Activated CD4-positive, alpha-beta memory T cell treated with anti-CD3 and anti-CD28 coated beads, Interleukin-2, amount 10 ng/mL, durations not matched to agents 7 days and 5 days (primary cell): ENCODE measurements around the gene TMEM101. TPM values are rescaled to one million over a fixed set of nuclear protein-coding genes. Genes with fewer than 3 reads are reported as not detected.

Experiments
- CTCF ChIA-PET: fragments of 350-600 bp; sonication (Branson Sonifier 250); formaldehyde crosslinking; loops from one replicate; lab custom pipeline; 2021; ENCODE audit warnings: antibody characterized with exemption, inconsistent platforms; lab: Charles Lee
- POLR2A ChIA-PET: fragments of 350-600 bp; sonication (Branson Sonifier 250); formaldehyde crosslinking; loops from one replicate; lab custom pipeline; 2021; ENCODE audit warnings: antibody characterized with exemption; lab: Charles Lee
- DNase-seq: peaks from one replicate; pipeline ENCODE4 v3.0.0-alpha.2; 2020
- H3K27ac Mint-ChIP-seq: one replicate; pipeline ENCODE4 v1.8.0; 2021; ENCODE audit warnings: mild to moderate bottlenecking, mixed read lengths
- H3K27me3 Mint-ChIP-seq: one replicate; pipeline ENCODE4 v1.8.0; 2021; ENCODE audit warnings: mixed read lengths
- H3K36me3 Mint-ChIP-seq: one replicate; pipeline ENCODE4 v1.8.0; 2021; ENCODE audit warnings: low read depth, mixed read lengths
- H3K4me1 Mint-ChIP-seq: one replicate; pipeline ENCODE4 v1.8.0; 2021; ENCODE audit warnings: mixed read lengths
- H3K4me3 Mint-ChIP-seq: one replicate; pipeline ENCODE4 v1.8.0; 2021; ENCODE audit warnings: mild to moderate bottlenecking, mixed read lengths
- H3K9me3 Mint-ChIP-seq: one replicate; pipeline ENCODE4 v1.8.0; 2021; ENCODE audit warnings: mixed read lengths
- total RNA-seq, 2 experiments: library from RNA; stranded (reverse); gene quantifications; one replicate each; pipeline ENCODE4 v1.2.3, GENCODE V29; 2021

The TMEM101 gene
- total RNA-seq, 2 experiments from 2014 or later: 32.2 to 35.5 TPM

GRCh38 chr17:43992641-43993040 lies 22.1 kb downstream of the TMEM101 start:
- no peaks in the 10 kb centered on the region for H3K4me1 Mint-ChIP-seq
- no peak for DNase-seq
- POLR2A ChIA-PET: no interaction called here

GRCh38 chr17:43988301-43988700 lies 26.5 kb downstream of the TMEM101 start:
- peaks cover 39% of the 10 kb centered on the region for H3K27me3 Mint-ChIP-seq
- ChIA-PET POLR2A (no interaction called here), CTCF (interaction anchor here (0.8 to 1.7 kb wide), 3 partner anchors 42 to 78 kb away, joined by 3 read pairs; no protein-coding TSS in a partner anchor)
- H3K4me1 Mint-ChIP-seq: peaks cover 16% of the 10 kb centered on the region
- no peaks in the 10 kb centered on the region for H3K9me3 Mint-ChIP-seq
- DNase-seq: no peak
- H3K27ac Mint-ChIP-seq: no peak overlapping the region
- no peaks in the 10 kb centered on the region for H3K36me3 Mint-ChIP-seq
- H3K4me3 Mint-ChIP-seq: no peak overlapping the region

More at GRCh38 chr17:43992641-43993040, 22.1 kb downstream of the TMEM101 start:
- H3K36me3 Mint-ChIP-seq: no peaks in the 10 kb centered on the region
- peaks cover 19% of the 10 kb centered on the region for H3K27me3 Mint-ChIP-seq
- no peak overlapping the region for H3K4me3 Mint-ChIP-seq
- H3K9me3 Mint-ChIP-seq: no peaks in the 10 kb centered on the region
- no peak overlapping the region for H3K27ac Mint-ChIP-seq
- CTCF ChIA-PET: interaction anchor here (1.0 to 1.8 kb wide), 2 partner anchors 46 to 49 kb away, joined by 4 to 14 read pairs; no protein-coding TSS in a partner anchor

- H3K9me3 Mint-ChIP-seq: no peaks in the 10 kb centered on the region
- H3K27ac Mint-ChIP-seq: no peak overlapping the region
- ChIA-PET CTCF (interaction anchor here (0.8 to 1.7 kb wide), 4 partner anchors 41 to 77 kb away, joined by 3 to 4 read pairs (median 3); no protein-coding TSS in a partner anchor), POLR2A (no interaction called here)
- no peaks in the 10 kb centered on the region for H3K36me3 Mint-ChIP-seq
- peaks cover 19% of the 10 kb centered on the region for H3K4me1 Mint-ChIP-seq
- no peak for DNase-seq
- no peak overlapping the region for H3K4me3 Mint-ChIP-seq
- peaks cover 47% of the 10 kb centered on the region for H3K27me3 Mint-ChIP-seq
These were observed 27.4 kb downstream of the TMEM101 start for GRCh38 chr17:43987131-43988021.

GRCh38 chr17:43986225-43986981 lies 28.4 kb downstream of the TMEM101 start:
- H3K27me3 Mint-ChIP-seq: peaks cover 56% of the 10 kb centered on the region
- peak; percentile 19 for DNase-seq
- H3K9me3 Mint-ChIP-seq: no peaks in the 10 kb centered on the region
- ChIA-PET CTCF (interaction anchor here (1.1 to 1.7 kb wide), 3 partner anchors 42 to 58 kb away, joined by 3 to 4 read pairs (median 3); no protein-coding TSS in a partner anchor), POLR2A (no interaction called here)
- no peaks in the 10 kb centered on the region for H3K36me3 Mint-ChIP-seq
- no peak overlapping the region for H3K27ac Mint-ChIP-seq
- H3K4me3 Mint-ChIP-seq: no peak overlapping the region
- H3K4me1 Mint-ChIP-seq: peaks cover 20% of the 10 kb centered on the region

- H3K27ac Mint-ChIP-seq: no peak overlapping the region
- DNase-seq: no peak
- POLR2A ChIA-PET: no interaction called here
- no peak overlapping the region for H3K4me3 Mint-ChIP-seq
- no peaks in the 10 kb centered on the region for H3K36me3 Mint-ChIP-seq
- H3K4me1 Mint-ChIP-seq: peaks cover 20% of the 10 kb centered on the region
- no peaks in the 10 kb centered on the region for H3K9me3 Mint-ChIP-seq
- peaks cover 64% of the 10 kb centered on the region for H3K27me3 Mint-ChIP-seq
- CTCF ChIA-PET: interaction anchor here (0.9 kb wide), 1 partner anchor 13 kb away, joined by 3 read pairs; no protein-coding TSS in a partner anchor
These were observed 30.2 kb downstream of the TMEM101 start for GRCh38 chr17:43984521-43984920.

GRCh38 chr17:43983515-43984411 lies 31.0 kb downstream of the TMEM101 start:
- H3K27me3 Mint-ChIP-seq: peaks cover 64% of the 10 kb centered on the region
- DNase-seq: peak; percentile 21
- H3K4me1 Mint-ChIP-seq: peaks cover 20% of the 10 kb centered on the region
- ChIA-PET CTCF (interaction anchor here (0.6 to 1.4 kb wide), 2 partner anchors 14 to 198 kb away, joined by 3 to 5 read pairs; no protein-coding TSS in a partner anchor), POLR2A (no interaction called here)
- H3K4me3 Mint-ChIP-seq: no peak overlapping the region
- H3K36me3 Mint-ChIP-seq: no peaks in the 10 kb centered on the region
- no peak overlapping the region for H3K27ac Mint-ChIP-seq
- no peaks in the 10 kb centered on the region for H3K9me3 Mint-ChIP-seq

- Mint-ChIP-seq H3K4me1 (peaks cover 20% of the 10 kb centered on the region), H3K27me3 (peaks cover 63% of the 10 kb centered on the region), H3K9me3 (no peaks in the 10 kb centered on the region), H3K4me3 (no peak overlapping the region), H3K27ac (no peak overlapping the region), H3K36me3 (no peaks in the 10 kb centered on the region)
- CTCF ChIA-PET: interaction anchor here (0.6 to 1.4 kb wide), 2 partner anchors 14 to 198 kb away, joined by 3 to 5 read pairs; no protein-coding TSS in a partner anchor
- no peak for DNase-seq
- POLR2A ChIA-PET: no interaction called here
These were observed 31.6 kb downstream of the TMEM101 start for GRCh38 chr17:43983196-43983514.

GRCh38 chr17:43982171-43982570 lies 32.6 kb downstream of the TMEM101 start:
- Mint-ChIP-seq H3K4me3 (no peak overlapping the region), H3K9me3 (no peaks in the 10 kb centered on the region), H3K4me1 (peaks cover 18% of the 10 kb centered on the region), H3K27me3 (peaks cover 59% of the 10 kb centered on the region), H3K36me3 (no peaks in the 10 kb centered on the region), H3K27ac (no peak overlapping the region)
- ChIA-PET CTCF (no interaction called here), POLR2A (no interaction called here)
- no peak for DNase-seq

GRCh38 chr17:43979671-43980070 lies 35.1 kb downstream of the TMEM101 start:
- Mint-ChIP-seq H3K27me3 (peaks cover 47% of the 10 kb centered on the region), H3K9me3 (no peaks in the 10 kb centered on the region), H3K4me3 (no peak overlapping the region), H3K4me1 (peaks cover 7% of the 10 kb centered on the region), H3K27ac (no peak overlapping the region), H3K36me3 (no peaks in the 10 kb centered on the region)
- no peak for DNase-seq
- ChIA-PET POLR2A (no interaction called here), CTCF (interaction anchor here (0.6 kb wide), 1 partner anchor 1045 kb away, joined by 5 read pairs; no protein-coding TSS in a partner anchor)

- ChIA-PET POLR2A (no interaction called here), CTCF (interaction anchor here (0.6 kb wide), 1 partner anchor 1046 kb away, joined by 5 read pairs; no protein-coding TSS in a partner anchor)
- Mint-ChIP-seq H3K27me3 (peaks cover 48% of the 10 kb centered on the region), H3K9me3 (no peaks in the 10 kb centered on the region), H3K36me3 (no peaks in the 10 kb centered on the region), H3K4me1 (peaks cover 7% of the 10 kb centered on the region), H3K27ac (no peak overlapping the region), H3K4me3 (no peak overlapping the region)
- DNase-seq: no peak
These were observed 35.8 kb downstream of the TMEM101 start for GRCh38 chr17:43979011-43979410.

GRCh38 chr17:43978078-43978477 lies 36.7 kb downstream of the TMEM101 start:
- ChIA-PET CTCF (no interaction called here), POLR2A (no interaction called here)
- no peaks in the 10 kb centered on the region for H3K36me3 Mint-ChIP-seq
- no peaks in the 10 kb centered on the region for H3K9me3 Mint-ChIP-seq
- H3K27ac Mint-ChIP-seq: no peak overlapping the region
- no peak for DNase-seq
- H3K27me3 Mint-ChIP-seq: peaks cover 44% of the 10 kb centered on the region
- H3K4me3 Mint-ChIP-seq: no peak overlapping the region
- H3K4me1 Mint-ChIP-seq: peaks cover 2% of the 10 kb centered on the region
